B cell (primary cell): ENCODE measurements around the gene RAMAC. TPM values are rescaled to one million over a fixed set of nuclear protein-coding genes. Genes with fewer than 3 reads are reported as not detected.

ENCODE experiments used
- ATAC-seq: fragments of 200-7000 bp; cut with Tn5 transposase; one replicate; pipeline ENCODE4 v1.10.0; 2021; ENCODE audit warnings: low read depth, mild to moderate bottlenecking, moderate number of reproducible peaks, moderate library complexity
- CTCF ChIA-PET: fragments of 350-600 bp; sonication (Branson Sonifier 250); formaldehyde crosslinking; loops from one replicate; lab custom pipeline; 2021; ENCODE audit warnings: antibody characterized with exemption, inconsistent platforms; lab: Charles Lee
- POLR2A ChIA-PET: fragments of 350-600 bp; sonication (Branson Sonifier 250); formaldehyde crosslinking; loops from one replicate; lab custom pipeline; 2021; ENCODE audit warnings: antibody characterized with exemption; lab: Charles Lee
- DNase-seq: peaks from one replicate; pipeline ENCODE4 v3.0.0; 2013
- H2AFZ ChIP-seq: 2 replicates; pipeline ENCODE4 v1.6.1; 2012; ENCODE audit warnings: mild to moderate bottlenecking, low read depth, low read length; ENCODE audit not compliant: insufficient read depth, poor library complexity, severe bottlenecking
- H3K27ac ChIP-seq, 2 donors: 1 replicate in 1 of 2; 2 replicates in 1 of 2; pipeline ENCODE4 v1.5.1; 2012 to 2013; ENCODE audit warnings: low read length in 2 of 2, mild to moderate bottlenecking in 2 of 2, moderate library complexity in 1 of 2
- H3K27me3 ChIP-seq, 4 experiments: fragments of 200-600 bp in 1 of 4; sonication (generic) in 1 of 4; replicated peaks in 1 of 4; 1 replicate in 2 of 4; 2 replicates in 2 of 4; pipeline versions ENCODE4 v1.6.1 to v1.7.0; 2013 to 2016; ENCODE audit warnings: low read length in 3 of 4, mild to moderate bottlenecking in 2 of 4, mixed read lengths in 1 of 4, moderate library complexity in 1 of 4; ENCODE audit not compliant: insufficient read depth in 4 of 4, control insufficient read depth in 3 of 4; ENCODE audit errors: control extremely low read depth in 1 of 4
- H3K36me3 ChIP-seq, 2 experiments: replicated peaks in 1 of 2; 1 replicate in 1 of 2; 2 replicates in 1 of 2; pipeline versions ENCODE4 v1.6.1 to v1.7.1; 2013; ENCODE audit warnings: low read length in 1 of 2; ENCODE audit not compliant: insufficient read depth in 2 of 2, control insufficient read depth in 1 of 2; ENCODE audit errors: control extremely low read depth in 1 of 2, extremely low read depth in 1 of 2
- H3K4me1 ChIP-seq, 2 donors: fragments of 200-600 bp in 1 of 2; sonication (generic) in 1 of 2; 1 replicate in 1 of 2; 2 replicates in 1 of 2; pipeline versions ENCODE4 v1.5.1 to v1.6.1; 2013 to 2017; ENCODE audit warnings: low read length in 2 of 2; ENCODE audit not compliant: control insufficient read depth in 2 of 2, insufficient read depth in 2 of 2
- H3K4me2 ChIP-seq: replicated peaks from 2 replicates; pipeline ENCODE3; 2012; ENCODE audit warnings: mild to moderate bottlenecking, low read depth, low read length; ENCODE audit not compliant: poor library complexity, severe bottlenecking
- H3K4me3 ChIP-seq, 5 experiments: fragments of 200-600 bp in 1 of 5; sonication (generic) in 1 of 5; 1 replicate in 3 of 5; 2 replicates in 2 of 5; pipeline versions ENCODE4 v1.5.1 to v1.7.0; 2011 to 2016; ENCODE audit warnings: low read length in 4 of 5, mild to moderate bottlenecking in 4 of 5, low read depth in 2 of 5, control low read depth in 1 of 5, moderate library complexity in 1 of 5; ENCODE audit not compliant: insufficient read depth in 1 of 5; ENCODE audit errors: control extremely low read depth in 1 of 5, extremely low read depth in 1 of 5
- H3K79me2 ChIP-seq: fragments of 200-600 bp; sonication (generic); one replicate; pipeline ENCODE4 v1.6.0; 2016; ENCODE audit warnings: low read length; ENCODE audit not compliant: control insufficient read depth, insufficient read depth
- H3K9ac ChIP-seq: fragments of 200-600 bp; sonication (generic); 2 replicates; pipeline ENCODE4 v1.6.1; 2017; ENCODE audit warnings: mild to moderate bottlenecking, low read length, moderate library complexity
- H3K9me3 ChIP-seq, 3 donors: one replicate each; pipeline versions ENCODE4 v1.6.1 to v1.7.1; 2013; ENCODE audit warnings: low read length in 2 of 3; ENCODE audit not compliant: control insufficient read depth in 2 of 3, insufficient read depth in 1 of 3; ENCODE audit errors: control extremely low read depth in 1 of 3
- H4K20me1 ChIP-seq: 2 replicates; pipeline ENCODE4 v1.6.0; 2012; ENCODE audit warnings: mild to moderate bottlenecking, low read length; ENCODE audit not compliant: insufficient read depth, control insufficient read depth, poor library complexity, severe bottlenecking
- H3K27ac Mint-ChIP-seq: one replicate; pipeline ENCODE4 v1.8.0; 2021; ENCODE audit warnings: mixed read lengths
- H3K27me3 Mint-ChIP-seq: one replicate; pipeline ENCODE4 v1.8.0; 2021; ENCODE audit warnings: mixed read lengths
- H3K4me1 Mint-ChIP-seq: one replicate; pipeline ENCODE4 v1.8.0; 2021; ENCODE audit warnings: mixed read lengths
- H3K4me3 Mint-ChIP-seq: one replicate; pipeline ENCODE4 v1.8.0; 2021; ENCODE audit warnings: mixed read lengths
- H3K9me3 Mint-ChIP-seq: one replicate; pipeline ENCODE4 v1.8.0; 2022; ENCODE audit warnings: mixed read lengths; ENCODE audit not compliant: insufficient read depth
- EZH2 ChIP-seq: IDR thresholded peaks from 2 replicates; pipeline ENCODE4 v1.6.1; 2012; ENCODE audit warnings: borderline replicate concordance, low read depth, mild to moderate bottlenecking, moderate library complexity, low read length; ENCODE audit not compliant: insufficient read depth, poor library complexity, severe bottlenecking
- WGBS: methylation state at CpG from one replicate; pipeline ENCODE4 v1.1.5; 2013; ENCODE audit warnings: missing lambda C conversion rate; ENCODE audit not compliant: insufficient coverage; 5-methylcytosine and 5-hydroxymethylcytosine counted together
- intact Hi-C: fragments of 100-400 bp; cut with micrococcal nuclease; formaldehyde crosslinking; loops from one replicate; pipeline ENCODE4 v1.10.0; 2022
- polyA plus RNA-seq: library from polyadenylated mRNA; depleted of rRNA; stranded (reverse); fragments of >200 nt; gene quantifications from 2 replicates; pipeline ENCODE4 v1.2.3, GENCODE V29; 2012
- total RNA-seq, 2 donors: library from RNA; stranded (reverse); fragments of 120-200 nt in 1 of 2; gene quantifications; 1 replicate in 1 of 2; 2 replicates in 1 of 2; pipeline versions ENCODE4 v1.2.3 to v1.2.4, GENCODE V29; 2013 to 2022
- TF ChIP-seq, protein P1 (sequence below): fragments of 200-600 bp; IDR thresholded peaks from one replicate; pipeline ENCODE4 v1.8.0; 2022; ENCODE audit warnings: antibody characterized with exemption, mild to moderate bottlenecking

The RAMAC gene
- total and polyA plus RNA-seq, 2 donors (not counting 1 experiment from before 2014, with no cell fraction given): 7.7 to 20.2 TPM

DNA sequence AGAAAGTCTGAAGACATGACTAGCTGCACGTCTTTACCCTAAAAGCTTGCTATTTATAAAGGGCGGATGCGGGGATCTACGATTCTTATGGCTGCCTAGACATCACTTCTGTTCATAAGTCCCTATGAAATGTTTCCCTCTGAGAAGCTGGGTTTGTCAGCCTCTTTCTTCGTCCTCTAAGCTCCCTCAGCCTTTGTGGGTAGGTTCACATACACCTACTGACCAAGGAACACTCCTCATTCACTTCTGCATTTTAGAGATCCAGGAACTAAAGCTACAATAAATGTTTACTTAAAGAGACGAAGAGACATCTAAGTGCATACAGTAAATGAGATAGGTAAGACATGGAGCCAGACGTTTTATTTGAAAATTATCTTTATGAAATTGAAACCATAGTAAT lies 16.7 kb upstream of the RAMAC start:
- Histone ChIP-seq H3K79me2 (no peaks in the 10 kb centered on the region), H3K4me3 (no peak overlapping the region), H3K9me3 (no peaks in the 10 kb centered on the region), H4K20me1 (no peaks in the 10 kb centered on the region), H3K27ac (no peak overlapping the region), H3K9ac (no peak overlapping the region), H2AFZ (no peak overlapping the region), H3K27me3 (no peaks in the 10 kb centered on the region), H3K4me1 (no peaks in the 10 kb centered on the region), H3K36me3 (no peaks in the 10 kb centered on the region), H3K4me2 (no peak overlapping the region)
- DNase-seq: no peak
- Mint-ChIP-seq H3K9me3 (no peaks in the 10 kb centered on the region), H3K27ac (no peak overlapping the region), H3K27me3 (no peaks in the 10 kb centered on the region), H3K4me1 (no peaks in the 10 kb centered on the region), H3K4me3 (no peak overlapping the region)
- CTCF ChIA-PET: no interaction called here
- TF ChIP-seq EZH2: no peak
- TF ChIP-seq, protein P1, sequence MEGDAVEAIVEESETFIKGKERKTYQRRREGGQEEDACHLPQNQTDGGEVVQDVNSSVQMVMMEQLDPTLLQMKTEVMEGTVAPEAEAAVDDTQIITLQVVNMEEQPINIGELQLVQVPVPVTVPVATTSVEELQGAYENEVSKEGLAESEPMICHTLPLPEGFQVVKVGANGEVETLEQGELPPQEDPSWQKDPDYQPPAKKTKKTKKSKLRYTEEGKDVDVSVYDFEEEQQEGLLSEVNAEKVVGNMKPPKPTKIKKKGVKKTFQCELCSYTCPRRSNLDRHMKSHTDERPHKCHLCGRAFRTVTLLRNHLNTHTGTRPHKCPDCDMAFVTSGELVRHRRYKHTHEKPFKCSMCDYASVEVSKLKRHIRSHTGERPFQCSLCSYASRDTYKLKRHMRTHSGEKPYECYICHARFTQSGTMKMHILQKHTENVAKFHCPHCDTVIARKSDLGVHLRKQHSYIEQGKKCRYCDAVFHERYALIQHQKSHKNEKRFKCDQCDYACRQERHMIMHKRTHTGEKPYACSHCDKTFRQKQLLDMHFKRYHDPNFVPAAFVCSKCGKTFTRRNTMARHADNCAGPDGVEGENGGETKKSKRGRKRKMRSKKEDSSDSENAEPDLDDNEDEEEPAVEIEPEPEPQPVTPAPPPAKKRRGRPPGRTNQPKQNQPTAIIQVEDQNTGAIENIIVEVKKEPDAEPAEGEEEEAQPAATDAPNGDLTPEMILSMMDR: no peak
- 100% methylated on average over 3 of the region's 7 CpGs for WGBS
- POLR2A ChIA-PET: no interaction called here
- no peak for ATAC-seq
- intact Hi-C loops: no loop called here

DNA sequence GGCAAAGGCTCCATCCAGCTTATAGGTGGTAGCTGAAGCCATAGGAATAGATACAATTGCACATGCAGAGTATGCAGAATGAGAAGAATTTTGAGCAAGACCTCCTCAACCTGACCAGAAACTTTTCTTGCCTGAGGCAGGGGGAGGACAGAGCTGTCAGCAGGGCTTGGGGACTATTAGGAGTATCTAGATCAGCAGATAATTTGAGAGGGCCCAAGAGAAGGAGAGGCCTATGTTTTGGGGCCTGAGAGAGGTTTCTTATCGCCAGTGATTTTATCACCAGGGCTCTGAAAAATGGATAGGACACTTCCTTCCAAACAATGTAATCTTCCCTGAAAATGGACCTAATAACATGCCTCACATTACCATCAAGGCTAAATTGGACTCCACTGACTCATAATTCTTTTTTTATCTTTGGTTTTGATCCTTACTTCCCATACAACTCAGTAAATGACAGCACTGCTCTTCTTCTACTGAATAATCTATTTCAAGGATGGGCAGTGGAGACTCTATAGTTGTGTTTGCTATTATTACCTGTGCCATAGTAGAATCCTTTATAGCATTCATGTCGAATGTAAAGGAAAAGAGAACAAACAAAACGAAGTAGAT lies 15.8 kb upstream of the RAMAC start:
- no peaks in the 10 kb centered on the region for H3K27me3 ChIP-seq
- no peak overlapping the region for H3K4me3 Mint-ChIP-seq
- DNase-seq (no peak), ATAC-seq (no peak)
- no peaks in the 10 kb centered on the region for H3K79me2 ChIP-seq
- intact Hi-C loops: no loop called here
- no peaks in the 10 kb centered on the region for H3K36me3 ChIP-seq
- WGBS: no CpG with 5 or more reads among the region's 3 CpGs
- TF ChIP-seq, protein P1: no peak
- TF ChIP-seq EZH2: no peak
- H3K4me3 ChIP-seq: no peak overlapping the region
- no peak overlapping the region for H3K27ac ChIP-seq
- H4K20me1 ChIP-seq: no peaks in the 10 kb centered on the region
- H3K27ac Mint-ChIP-seq: no peak overlapping the region
- no peaks in the 10 kb centered on the region for H3K9me3 Mint-ChIP-seq
- H3K27me3 Mint-ChIP-seq: no peaks in the 10 kb centered on the region
- H3K4me1 ChIP-seq: no peaks in the 10 kb centered on the region
- H3K9me3 ChIP-seq: no peaks in the 10 kb centered on the region
- no peak overlapping the region for H3K4me2 ChIP-seq
- ChIA-PET CTCF (interaction anchor here (0.5 kb wide), 1 partner anchor 15 kb away, joined by 3 read pairs; no protein-coding TSS in a partner anchor), POLR2A (no interaction called here)
- H3K4me1 Mint-ChIP-seq: no peaks in the 10 kb centered on the region
- no peak overlapping the region for H3K9ac ChIP-seq
- H2AFZ ChIP-seq: no peak overlapping the region
